Uterus (tissue), 4 donors: ENCODE data around the gene VPS35L. TPM values are rescaled to one million over a fixed set of nuclear protein-coding genes. Genes with fewer than 3 reads are reported as not detected.

Source experiments
- DNase-seq, 2 donors: peaks; one replicate each; pipeline ENCODE4 v3.0.0-alpha.2; 2019 to 2020
- H3K27ac ChIP-seq, 2 donors: fragments of 200-600 bp; sonication (generic); 1 replicate in 1 of 2; 2 replicates in 1 of 2; pipeline ENCODE4 v1.5.1; 2016 to 2018
- H3K27me3 ChIP-seq, 2 donors: fragments of 200-600 bp; sonication (generic); one replicate each; pipeline ENCODE4 v1.5.1; 2018 to 2019; ENCODE audit warnings: control low read depth in 1 of 2
- H3K36me3 ChIP-seq, 2 donors: fragments of 200-600 bp; sonication (generic); one replicate each; pipeline ENCODE4 v1.5.1; 2019; ENCODE audit warnings: control low read depth in 1 of 2
- H3K4me1 ChIP-seq, 2 donors: fragments of 200-600 bp; sonication (generic); one replicate each; pipeline ENCODE4 v1.5.1; 2018 to 2019; ENCODE audit warnings: control low read depth in 1 of 2
- H3K4me3 ChIP-seq, 2 donors: fragments of 200-600 bp; sonication (generic); 1 replicate in 1 of 2; 2 replicates in 1 of 2; pipeline ENCODE4 v1.5.1; 2018 to 2019; ENCODE audit warnings: mild to moderate bottlenecking in 1 of 2
- H3K9me3 ChIP-seq, 2 donors: fragments of 200-600 bp; sonication (generic); one replicate each; pipeline ENCODE4 v1.5.1; 2019; ENCODE audit warnings: control low read depth in 1 of 2
- POLR2A ChIP-seq, 2 donors: fragments of 450-650 bp; IDR thresholded peaks; one replicate each; pipeline ENCODE4 v1.6.1; 2016; ENCODE audit warnings: antibody characterized with exemption in 2 of 2, mild to moderate bottlenecking in 1 of 2, moderate library complexity in 1 of 2
- intact Hi-C: fragments of 100-400 bp; cut with DNase I; formaldehyde crosslinking; loops from one replicate; pipeline ENCODE4 v1.15.1; 2023; ENCODE audit warnings: low total_unique reads
- total RNA-seq, 4 donors: library from RNA; depleted of rRNA in 3 of 4; stranded (reverse); fragments of >200 nt in 3 of 4; gene quantifications; one replicate each; pipeline versions ENCODE4 v1.1.0 to v1.2.4, GENCODE V29; 2014 to 2023
- TF ChIP-seq, protein P1 (sequence below), 4 experiments: fragments of 200-600 bp in 2 of 4; fragments of 450-650 bp in 2 of 4; sonication (generic) in 2 of 4; IDR thresholded peaks; one replicate each; pipeline ENCODE4 v1.5.1; 2016 to 2019; ENCODE audit warnings: antibody characterized with exemption in 4 of 4, mild to moderate bottlenecking in 2 of 4, moderate library complexity in 1 of 4
- donor health status: DM: yes; HTN: yes; CAD: no.

The VPS35L gene
- total RNA-seq, 4 donors from 2014 or later, result 34.8 to 110 (median 88.2) TPM

DNA sequence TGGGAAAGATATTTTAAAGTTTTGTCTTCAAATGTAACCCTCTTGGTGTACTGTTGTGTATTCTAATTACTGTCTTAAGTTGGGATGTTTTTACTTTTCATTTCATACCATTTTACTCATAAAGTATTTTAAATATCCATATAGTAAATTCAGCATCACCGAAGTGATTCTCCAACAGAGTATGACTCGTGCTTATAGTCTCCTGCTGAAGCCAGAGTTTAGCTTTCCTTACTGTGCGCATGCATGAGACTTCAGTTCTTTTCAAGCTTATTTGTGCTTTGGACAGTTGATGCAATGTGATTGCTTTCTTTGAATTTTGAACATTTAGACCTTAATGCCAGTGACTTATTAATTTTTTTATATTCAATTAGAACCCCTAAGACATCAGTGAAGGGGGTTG lies 7.4 kb upstream of the VPS35L start:
- TF ChIP-seq POLR2A (IDR thresholded peaks at IDR 0.05), result no peak
- TF ChIP-seq, protein P1, sequence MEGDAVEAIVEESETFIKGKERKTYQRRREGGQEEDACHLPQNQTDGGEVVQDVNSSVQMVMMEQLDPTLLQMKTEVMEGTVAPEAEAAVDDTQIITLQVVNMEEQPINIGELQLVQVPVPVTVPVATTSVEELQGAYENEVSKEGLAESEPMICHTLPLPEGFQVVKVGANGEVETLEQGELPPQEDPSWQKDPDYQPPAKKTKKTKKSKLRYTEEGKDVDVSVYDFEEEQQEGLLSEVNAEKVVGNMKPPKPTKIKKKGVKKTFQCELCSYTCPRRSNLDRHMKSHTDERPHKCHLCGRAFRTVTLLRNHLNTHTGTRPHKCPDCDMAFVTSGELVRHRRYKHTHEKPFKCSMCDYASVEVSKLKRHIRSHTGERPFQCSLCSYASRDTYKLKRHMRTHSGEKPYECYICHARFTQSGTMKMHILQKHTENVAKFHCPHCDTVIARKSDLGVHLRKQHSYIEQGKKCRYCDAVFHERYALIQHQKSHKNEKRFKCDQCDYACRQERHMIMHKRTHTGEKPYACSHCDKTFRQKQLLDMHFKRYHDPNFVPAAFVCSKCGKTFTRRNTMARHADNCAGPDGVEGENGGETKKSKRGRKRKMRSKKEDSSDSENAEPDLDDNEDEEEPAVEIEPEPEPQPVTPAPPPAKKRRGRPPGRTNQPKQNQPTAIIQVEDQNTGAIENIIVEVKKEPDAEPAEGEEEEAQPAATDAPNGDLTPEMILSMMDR (IDR thresholded peaks at IDR 0.05), result no peak
- Histone ChIP-seq H3K9me3 (no peaks in the 10 kb centered on the region), H3K27me3 (no peaks in the 10 kb centered on the region), H3K4me1 (no peaks in the 10 kb centered on the region), H3K27ac (no peak overlapping the region), H3K36me3 (no peaks in the 10 kb centered on the region), H3K4me3 (no peak overlapping the region)
- no peak for DNase-seq
- intact Hi-C loops, result no loop called here

DNA sequence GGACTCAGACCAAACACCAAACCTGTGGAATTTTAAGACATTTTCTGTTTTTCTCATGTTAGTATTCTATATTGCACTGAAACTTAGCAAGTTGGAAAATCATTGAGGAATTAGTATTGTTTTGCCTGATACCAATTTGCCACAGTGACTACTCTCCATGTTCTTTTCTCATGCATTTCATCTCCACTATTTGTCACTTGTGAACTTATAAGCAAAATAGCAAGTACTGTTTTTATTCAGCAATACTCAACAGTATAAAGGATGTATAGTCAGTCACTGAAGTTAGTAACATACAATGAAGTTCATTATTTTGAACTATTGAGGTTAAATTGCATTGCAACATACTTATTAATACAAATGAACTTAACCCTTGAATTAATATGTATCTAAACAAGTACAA lies 5.8 kb upstream of the VPS35L start:
- no peaks in the 10 kb centered on the region for H3K36me3 ChIP-seq
- no peak for DNase-seq
- no peaks in the 10 kb centered on the region for H3K27me3 ChIP-seq
- TF ChIP-seq, protein P1 (IDR thresholded peaks at IDR 0.05), result no peak
- no peak for TF ChIP-seq POLR2A (IDR thresholded peaks at IDR 0.05)
- intact Hi-C loops, result no loop called here
- H3K9me3 ChIP-seq, result no peaks in the 10 kb centered on the region
- no peak overlapping the region for H3K27ac ChIP-seq
- H3K4me3 ChIP-seq, result no peak overlapping the region
- no peaks in the 10 kb centered on the region for H3K4me1 ChIP-seq

DNA sequence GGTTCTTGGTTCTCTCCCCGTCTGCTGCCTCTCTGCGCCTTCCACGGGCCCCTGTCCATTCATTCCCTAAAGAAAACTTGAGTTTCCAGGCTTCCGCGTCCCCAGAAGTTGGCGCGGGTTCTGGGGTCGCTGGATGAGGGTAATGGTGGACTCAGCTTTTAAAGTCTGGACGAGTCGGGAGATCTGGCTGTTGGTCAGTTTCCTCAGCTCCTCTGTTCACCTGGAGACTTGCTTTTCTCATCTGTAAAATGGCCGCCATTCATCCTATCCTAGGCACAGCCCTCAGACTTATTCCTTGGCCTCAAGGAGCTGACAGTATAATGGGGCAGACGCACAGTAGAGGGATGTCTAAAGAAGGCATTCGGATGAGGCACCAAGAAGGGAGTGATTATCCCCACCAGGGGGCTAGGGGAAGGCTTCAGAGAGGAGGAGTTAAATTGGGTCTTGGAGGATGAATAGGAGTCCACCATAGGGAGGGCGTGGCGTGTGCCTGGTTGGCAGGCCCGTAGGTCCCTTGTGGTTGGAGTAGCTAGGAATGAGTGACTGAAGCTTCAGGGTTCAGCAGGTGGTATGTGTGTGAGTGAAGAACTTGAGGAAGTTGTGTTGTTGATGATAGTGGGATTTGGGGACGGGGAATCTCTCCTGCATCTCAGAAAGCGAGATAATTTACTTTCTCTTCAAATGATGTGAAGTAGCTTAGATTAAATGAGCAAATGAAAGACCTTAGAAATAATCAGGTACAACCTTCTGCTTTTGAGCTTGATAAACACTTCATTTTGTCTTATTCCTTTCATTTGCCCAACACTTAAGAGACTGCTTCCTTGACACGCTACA lies 652 bp downstream of the VPS35L start:
- no peaks in the 10 kb centered on the region for H3K36me3 ChIP-seq
- peak overlapping the region; percentile 77 to 97 for H3K4me3 ChIP-seq
- H3K27me3 ChIP-seq, result no peaks in the 10 kb centered on the region
- no peaks in the 10 kb centered on the region for H3K4me1 ChIP-seq
- TF ChIP-seq POLR2A (IDR thresholded peaks at IDR 0.05), result no peak
- TF ChIP-seq, protein P1 (IDR thresholded peaks at IDR 0.05), result no peak
- peak overlapping the region; percentile 88 to 95 for H3K27ac ChIP-seq
- no peaks in the 10 kb centered on the region for H3K9me3 ChIP-seq
- intact Hi-C loops, result no loop called here
- peak in 1 of 2 donors; percentile 19 for DNase-seq

DNA sequence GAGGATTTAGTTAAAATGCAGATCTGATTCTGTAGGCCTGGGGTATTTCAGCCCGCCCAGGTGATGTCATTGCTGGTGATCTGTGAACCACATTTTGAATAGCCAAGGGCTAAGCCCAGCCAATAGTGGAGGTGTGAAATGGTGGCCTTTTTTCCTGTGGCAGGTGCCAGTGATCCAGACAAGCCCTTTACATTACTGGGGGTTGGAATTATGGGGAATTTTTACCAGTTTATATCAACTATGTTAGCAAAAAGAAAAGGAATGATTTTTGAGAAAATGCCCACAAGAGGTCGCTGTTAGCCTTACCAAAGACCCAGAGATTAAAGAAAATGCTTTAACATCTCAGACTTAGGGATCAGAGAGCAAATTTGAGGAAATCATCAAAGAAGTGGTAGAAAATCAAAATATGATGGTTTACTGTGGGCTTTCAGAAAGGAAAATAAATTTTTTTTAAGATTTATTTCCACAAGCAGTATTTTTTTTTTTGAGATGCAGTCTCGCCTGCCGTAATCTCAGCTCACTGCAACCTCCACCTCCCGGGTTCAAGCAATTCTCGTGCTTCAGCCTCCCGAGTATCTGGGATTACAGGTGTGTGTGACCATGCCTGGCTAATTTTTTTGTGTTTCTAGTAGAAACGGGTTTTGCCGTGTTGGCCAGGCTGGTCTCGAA lies 3.9 kb downstream of the VPS35L start:
- DNase-seq, result no peak
- Histone ChIP-seq H3K4me1 (no peaks in the 10 kb centered on the region), H3K27ac (no peak overlapping the region), H3K27me3 (no peaks in the 10 kb centered on the region), H3K9me3 (no peaks in the 10 kb centered on the region), H3K36me3 (no peaks in the 10 kb centered on the region), H3K4me3 (no peak overlapping the region)
- no peak for TF ChIP-seq POLR2A (IDR thresholded peaks at IDR 0.05)
- TF ChIP-seq, protein P1 (IDR thresholded peaks at IDR 0.05), result peak; percentile 47 to 66 (median 59)
- intact Hi-C loops, result no loop called here

DNA sequence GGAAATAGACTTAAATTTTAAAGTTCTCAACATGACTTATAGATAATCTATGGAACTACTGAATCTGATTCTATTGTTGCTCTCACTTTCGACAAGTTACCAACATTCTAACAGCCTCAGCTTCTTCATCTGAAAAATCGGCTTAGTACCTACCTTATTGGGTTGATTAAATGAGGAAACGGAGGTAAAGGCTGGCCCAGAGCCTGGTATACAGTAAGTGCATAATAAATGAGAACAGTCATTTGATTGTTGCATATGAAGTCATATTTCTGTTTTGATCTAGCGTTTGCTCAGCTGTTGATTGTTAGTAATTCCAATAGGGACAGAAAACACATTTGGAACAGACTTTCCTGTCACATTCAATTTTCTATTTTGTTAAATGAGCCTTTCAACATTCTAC lies 4.6 kb downstream of the VPS35L start:
- Histone ChIP-seq H3K36me3 (no peaks in the 10 kb centered on the region), H3K9me3 (no peaks in the 10 kb centered on the region)
- TF ChIP-seq POLR2A (IDR thresholded peaks at IDR 0.05), result no peak
- TF ChIP-seq, protein P1 (IDR thresholded peaks at IDR 0.05), result no peak

More for the DNA sequence above, 4.6 kb downstream of the VPS35L start:
- DNase-seq, result no peak
- no peaks in the 10 kb centered on the region for H3K27me3 ChIP-seq
- H3K27ac ChIP-seq, result no peak overlapping the region
- intact Hi-C loops, result no loop called here
- H3K4me1 ChIP-seq, result no peaks in the 10 kb centered on the region
- no peak overlapping the region for H3K4me3 ChIP-seq
